Activated naive CD4-positive, alpha-beta T cell treated with anti-CD3 and anti-CD28 coated beads, Interleukin-2, amount 50 U/mL, for 24 hours (primary cell): ENCODE measurements around the gene EGLN3.

ENCODE experiments used
- H3K27ac Mint-ChIP-seq: one replicate; pipeline ENCODE4 v1.8.0; 2021; ENCODE audit warnings: mild to moderate bottlenecking, mixed read lengths
- H3K27me3 Mint-ChIP-seq: one replicate; pipeline ENCODE4 v1.8.0; 2021; ENCODE audit warnings: mixed read lengths
- H3K36me3 Mint-ChIP-seq: one replicate; pipeline ENCODE4 v1.8.0; 2021; ENCODE audit warnings: mixed read lengths
- H3K4me1 Mint-ChIP-seq: one replicate; pipeline ENCODE4 v1.8.0; 2021; ENCODE audit warnings: mixed read lengths
- H3K4me3 Mint-ChIP-seq: one replicate; pipeline ENCODE4 v1.8.0; 2021; ENCODE audit warnings: mild to moderate bottlenecking, mixed read lengths
- H3K9me3 Mint-ChIP-seq: one replicate; pipeline ENCODE4 v1.8.0; 2021; ENCODE audit warnings: mixed read lengths

The EGLN3 gene

DNA sequence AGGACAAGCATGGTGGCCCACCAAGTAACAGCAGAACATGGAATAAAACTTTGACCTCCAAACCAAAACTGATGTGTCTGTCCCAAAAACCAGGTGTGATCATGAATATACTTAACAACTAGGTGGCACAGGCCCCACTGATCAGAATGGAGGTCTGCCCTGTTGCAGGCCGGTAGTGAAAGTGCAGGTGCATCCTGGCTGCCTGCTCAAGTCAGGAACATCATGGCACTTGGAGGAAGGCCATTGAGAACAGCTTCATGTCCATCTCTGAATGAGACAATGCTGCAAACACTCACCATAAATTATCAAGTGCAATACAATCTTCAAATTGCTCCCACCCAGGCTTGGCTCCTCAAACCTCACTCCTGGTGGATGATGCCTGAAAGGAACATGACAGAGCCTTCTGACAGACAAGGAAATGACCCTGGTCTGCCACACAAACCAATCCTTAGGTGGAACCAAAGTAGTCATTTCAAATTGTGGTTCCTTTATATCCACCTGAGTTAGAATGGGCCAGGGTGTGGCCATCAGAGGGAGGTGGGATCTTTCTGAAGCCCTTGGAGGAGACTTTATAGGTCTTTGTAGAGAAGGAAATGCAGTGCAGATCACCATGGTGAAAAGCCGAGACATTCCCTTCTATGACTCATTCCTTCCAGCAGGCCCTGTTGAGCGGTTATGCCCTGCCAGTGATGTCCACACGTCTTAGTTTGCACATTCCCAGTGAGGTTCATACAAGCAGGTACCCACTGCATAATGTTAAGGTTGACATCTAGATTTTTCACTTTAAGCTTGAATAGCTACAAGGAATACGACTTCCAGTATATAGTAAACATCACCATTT lies 36.0 kb downstream of the EGLN3 start:
- Mint-ChIP-seq H3K27me3 (peaks cover 2% of the 10 kb centered on the region), H3K4me1 (no peaks in the 10 kb centered on the region), H3K4me3 (no peak overlapping the region), H3K36me3 (no peaks in the 10 kb centered on the region), H3K27ac (no peak overlapping the region), H3K9me3 (peaks cover 4% of the 10 kb centered on the region)

GRCh38 chr14:33911046-33911445 lies 39.8 kb downstream of the EGLN3 start:
- H3K27ac Mint-ChIP-seq: no peak overlapping the region
- no peaks in the 10 kb centered on the region for H3K9me3 Mint-ChIP-seq
- H3K4me1 Mint-ChIP-seq: no peaks in the 10 kb centered on the region
- no peaks in the 10 kb centered on the region for H3K36me3 Mint-ChIP-seq
- H3K27me3 Mint-ChIP-seq: peaks cover 2% of the 10 kb centered on the region
- no peak overlapping the region for H3K4me3 Mint-ChIP-seq

- no peak overlapping the region for H3K27ac Mint-ChIP-seq
- no peaks in the 10 kb centered on the region for H3K36me3 Mint-ChIP-seq
- no peaks in the 10 kb centered on the region for H3K9me3 Mint-ChIP-seq
- no peak overlapping the region for H3K4me3 Mint-ChIP-seq
- peaks cover under 1% of the 10 kb centered on the region for H3K27me3 Mint-ChIP-seq
- no peaks in the 10 kb centered on the region for H3K4me1 Mint-ChIP-seq
These were observed 40.4 kb downstream of the EGLN3 start for GRCh38 chr14:33910435-33910834.

GRCh38 chr14:33909380-33910084 lies 41.3 kb downstream of the EGLN3 start:
- H3K4me3 Mint-ChIP-seq: no peak overlapping the region
- H3K27ac Mint-ChIP-seq: no peak overlapping the region
- no peaks in the 10 kb centered on the region for H3K27me3 Mint-ChIP-seq
- H3K9me3 Mint-ChIP-seq: no peaks in the 10 kb centered on the region
- no peaks in the 10 kb centered on the region for H3K36me3 Mint-ChIP-seq
- no peaks in the 10 kb centered on the region for H3K4me1 Mint-ChIP-seq

DNA sequence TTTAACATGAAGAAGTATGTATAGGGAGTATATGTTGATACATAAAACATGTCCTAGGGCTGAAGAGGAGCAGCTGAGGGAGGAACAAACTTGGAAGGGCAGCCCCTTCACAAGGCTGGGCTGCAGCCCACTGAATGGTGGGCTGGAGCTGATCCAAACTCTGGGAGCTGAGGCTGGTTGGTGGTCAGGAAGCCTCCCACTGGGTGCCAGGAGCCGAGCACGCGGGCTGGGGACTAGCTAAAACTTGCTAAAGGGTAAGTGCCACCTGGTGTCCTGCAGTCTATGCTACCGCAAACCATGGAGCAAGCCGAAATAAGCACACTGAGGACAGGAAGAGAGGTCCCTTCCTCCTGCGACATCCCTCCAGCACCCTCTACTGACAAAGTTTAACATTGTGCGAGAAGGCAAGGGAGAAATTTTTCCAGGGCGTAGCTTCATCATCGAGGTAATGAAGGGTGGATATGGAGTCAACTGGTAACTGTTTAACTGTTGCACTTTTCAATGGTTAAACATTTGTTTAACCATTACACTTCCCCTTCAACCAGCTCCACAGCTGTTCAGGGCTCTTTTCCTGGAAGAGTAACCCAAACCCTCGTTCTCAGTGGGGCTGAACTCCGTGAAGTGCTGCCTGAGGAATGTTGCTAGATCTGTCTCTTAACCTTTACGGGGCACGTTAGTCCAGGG lies 42.2 kb downstream of the EGLN3 start:
- H3K27ac Mint-ChIP-seq: no peak overlapping the region
- H3K36me3 Mint-ChIP-seq: no peaks in the 10 kb centered on the region
- no peaks in the 10 kb centered on the region for H3K4me1 Mint-ChIP-seq
- H3K9me3 Mint-ChIP-seq: no peaks in the 10 kb centered on the region
- no peaks in the 10 kb centered on the region for H3K27me3 Mint-ChIP-seq
- no peak overlapping the region for H3K4me3 Mint-ChIP-seq

- no peak overlapping the region for H3K4me3 Mint-ChIP-seq
- H3K36me3 Mint-ChIP-seq: no peaks in the 10 kb centered on the region
- H3K4me1 Mint-ChIP-seq: peaks cover 7% of the 10 kb centered on the region
- no peaks in the 10 kb centered on the region for H3K27me3 Mint-ChIP-seq
- H3K27ac Mint-ChIP-seq: no peak overlapping the region
- no peaks in the 10 kb centered on the region for H3K9me3 Mint-ChIP-seq
These were observed 43.9 kb downstream of the EGLN3 start for GRCh38 chr14:33906968-33907367.

- Mint-ChIP-seq H3K36me3 (no peaks in the 10 kb centered on the region), H3K27me3 (no peaks in the 10 kb centered on the region), H3K4me1 (peaks cover 7% of the 10 kb centered on the region), H3K4me3 (no peak overlapping the region), H3K27ac (no peak overlapping the region), H3K9me3 (no peaks in the 10 kb centered on the region)
These were observed 46.3 kb downstream of the EGLN3 start for GRCh38 chr14:33904609-33905008.

DNA sequence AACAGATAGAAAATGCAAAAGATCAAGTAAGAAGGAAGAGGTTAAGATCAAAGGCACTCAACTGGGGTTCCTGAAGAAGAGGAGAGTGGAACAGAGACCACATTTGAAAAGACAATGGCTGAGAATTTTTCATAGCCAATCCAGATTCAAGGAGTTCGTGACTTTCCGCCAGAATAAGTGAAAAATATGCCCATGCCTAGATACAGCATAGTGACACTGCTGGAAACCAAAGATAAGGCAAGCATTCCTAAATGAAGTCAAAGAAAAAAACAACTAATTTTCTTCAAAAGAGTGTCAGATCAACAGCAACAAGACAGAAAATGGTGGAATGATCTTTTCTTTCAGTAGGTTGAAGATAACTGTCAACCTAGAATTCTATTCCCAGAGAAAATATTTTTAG lies 47.5 kb downstream of the EGLN3 start:
- no peaks in the 10 kb centered on the region for H3K27me3 Mint-ChIP-seq
- H3K36me3 Mint-ChIP-seq: no peaks in the 10 kb centered on the region
- no peak overlapping the region for H3K27ac Mint-ChIP-seq
- H3K4me3 Mint-ChIP-seq: no peak overlapping the region
- H3K9me3 Mint-ChIP-seq: no peaks in the 10 kb centered on the region
- peaks cover 7% of the 10 kb centered on the region for H3K4me1 Mint-ChIP-seq

DNA sequence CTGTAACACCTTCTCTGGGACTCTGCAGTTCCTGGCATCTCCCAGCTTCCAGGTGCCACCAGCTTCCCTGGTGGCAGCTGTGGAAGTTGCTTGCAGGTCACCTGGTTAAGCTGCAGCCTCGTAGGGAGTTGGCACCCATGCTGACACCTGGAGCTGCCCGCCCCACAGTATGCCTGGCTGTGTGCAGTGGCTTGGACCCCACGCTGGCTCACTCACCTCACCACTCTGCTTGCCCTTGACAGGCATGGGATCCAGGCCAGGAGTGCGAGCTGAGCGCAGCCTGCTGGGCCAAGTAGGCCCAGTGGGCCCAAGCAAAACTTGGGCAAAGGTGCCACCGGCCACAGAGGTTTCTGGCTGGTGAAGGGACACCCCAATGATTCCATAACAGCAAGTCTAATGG lies 48.5 kb downstream of the EGLN3 start:
- Mint-ChIP-seq H3K27ac (no peak overlapping the region), H3K4me3 (no peak overlapping the region), H3K4me1 (peaks cover 7% of the 10 kb centered on the region), H3K27me3 (no peaks in the 10 kb centered on the region), H3K36me3 (no peaks in the 10 kb centered on the region), H3K9me3 (no peaks in the 10 kb centered on the region)

DNA sequence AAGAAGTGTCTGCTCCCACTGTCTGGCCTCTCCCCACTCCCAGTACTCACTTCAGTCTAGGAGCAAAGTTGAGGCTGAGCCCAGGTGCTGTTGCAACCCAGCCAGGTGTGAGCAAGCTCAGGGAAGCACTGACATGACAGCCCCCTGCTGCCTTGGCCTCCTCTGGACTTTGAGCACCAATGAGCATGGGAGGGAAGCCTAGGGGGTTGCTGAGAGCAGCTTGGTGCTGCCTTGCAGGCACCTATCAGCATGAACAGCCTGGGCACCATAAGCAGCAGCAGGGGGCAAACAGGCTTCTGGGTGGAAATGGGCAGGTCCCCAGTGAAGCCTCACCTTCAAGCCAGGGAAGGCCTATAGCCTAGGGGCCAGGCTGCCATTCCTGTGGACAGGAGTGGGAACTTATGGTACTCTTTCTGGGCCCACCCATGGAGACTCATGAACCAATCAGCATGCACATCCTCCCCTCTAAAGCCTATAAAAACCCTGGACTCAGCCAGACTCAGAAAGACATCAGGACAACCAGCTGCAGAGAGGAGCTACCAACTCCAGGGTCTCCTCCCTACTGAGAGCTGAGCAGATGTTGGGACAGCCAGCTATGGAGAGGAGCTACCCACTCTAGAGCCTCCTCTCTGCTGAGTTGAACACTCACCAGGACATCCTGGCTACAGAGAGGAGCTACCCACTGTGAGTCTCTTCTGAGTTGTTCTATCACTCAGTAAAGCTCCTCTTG lies 49.3 kb downstream of the EGLN3 start:
- Mint-ChIP-seq H3K36me3 (no peaks in the 10 kb centered on the region), H3K4me1 (peaks cover 7% of the 10 kb centered on the region), H3K27me3 (no peaks in the 10 kb centered on the region), H3K4me3 (no peak overlapping the region), H3K27ac (no peak overlapping the region), H3K9me3 (no peaks in the 10 kb centered on the region)

DNA sequence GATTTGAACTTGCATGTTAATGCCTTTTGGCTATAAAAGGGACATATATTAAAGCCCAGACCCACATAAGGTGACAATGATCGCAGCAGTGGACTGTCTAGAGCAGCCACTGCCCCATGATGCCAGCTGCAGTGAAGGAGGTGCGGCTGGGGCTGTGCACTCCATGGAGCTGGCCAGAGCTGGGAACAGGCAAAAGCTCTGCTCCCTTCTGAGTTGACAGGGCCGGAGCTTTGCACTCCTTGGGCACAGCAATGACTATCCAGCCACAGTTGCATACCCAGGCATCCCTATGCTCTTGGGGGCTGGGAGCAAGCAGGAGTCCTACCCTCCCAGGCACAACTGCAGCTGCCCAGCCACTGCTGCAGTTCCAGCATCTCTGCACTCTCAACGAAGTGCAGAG lies 50.2 kb downstream of the EGLN3 start:
- no peak overlapping the region for H3K27ac Mint-ChIP-seq
- no peaks in the 10 kb centered on the region for H3K9me3 Mint-ChIP-seq
- no peaks in the 10 kb centered on the region for H3K27me3 Mint-ChIP-seq
- H3K4me3 Mint-ChIP-seq: no peak overlapping the region
- peaks cover 7% of the 10 kb centered on the region for H3K4me1 Mint-ChIP-seq
- H3K36me3 Mint-ChIP-seq: no peaks in the 10 kb centered on the region

DNA sequence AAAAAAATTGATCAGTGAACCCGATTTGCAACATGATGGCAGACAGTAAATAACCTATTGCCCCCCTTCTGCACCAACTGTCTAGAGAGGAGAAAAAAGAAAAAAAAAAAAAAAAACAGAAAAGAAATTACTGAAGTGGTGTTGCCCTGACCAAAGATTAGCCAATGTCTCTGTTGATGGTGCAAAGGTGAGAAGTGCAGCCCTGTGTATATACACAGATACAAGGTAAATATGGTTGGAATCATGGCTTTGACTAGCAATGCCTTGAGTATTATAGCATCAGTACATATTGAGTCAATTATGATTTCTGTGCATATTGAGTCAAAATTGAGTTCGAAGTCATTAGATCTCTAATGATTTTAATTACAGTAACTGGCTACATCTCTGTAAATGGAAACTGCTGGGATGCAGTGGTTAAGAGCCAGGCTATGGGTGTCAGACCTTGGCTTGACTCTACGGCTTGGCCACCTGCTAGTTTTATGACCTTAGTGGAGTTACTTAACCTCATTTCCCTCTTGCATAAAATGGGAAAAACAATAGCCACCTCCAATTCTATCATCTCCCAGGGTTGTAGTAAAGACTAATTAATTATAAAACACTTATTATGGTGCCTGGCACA lies 51.0 kb downstream of the EGLN3 start:
- no peaks in the 10 kb centered on the region for H3K9me3 Mint-ChIP-seq
- no peak overlapping the region for H3K4me3 Mint-ChIP-seq
- H3K27ac Mint-ChIP-seq: no peak overlapping the region
- H3K36me3 Mint-ChIP-seq: no peaks in the 10 kb centered on the region
- H3K4me1 Mint-ChIP-seq: peaks cover 7% of the 10 kb centered on the region
- H3K27me3 Mint-ChIP-seq: no peaks in the 10 kb centered on the region

GRCh38 chr14:33897878-33898535 lies 52.9 kb downstream of the EGLN3 start:
- Mint-ChIP-seq H3K36me3 (no peaks in the 10 kb centered on the region), H3K27ac (no peak overlapping the region), H3K4me1 (peaks cover 3% of the 10 kb centered on the region), H3K9me3 (no peaks in the 10 kb centered on the region), H3K4me3 (no peak overlapping the region), H3K27me3 (no peaks in the 10 kb centered on the region)

GRCh38 chr14:33897382-33897781 lies 53.5 kb downstream of the EGLN3 start:
- Mint-ChIP-seq H3K27me3 (no peaks in the 10 kb centered on the region), H3K36me3 (no peaks in the 10 kb centered on the region), H3K4me1 (no peaks in the 10 kb centered on the region), H3K27ac (no peak overlapping the region), H3K9me3 (no peaks in the 10 kb centered on the region), H3K4me3 (no peak overlapping the region)

DNA sequence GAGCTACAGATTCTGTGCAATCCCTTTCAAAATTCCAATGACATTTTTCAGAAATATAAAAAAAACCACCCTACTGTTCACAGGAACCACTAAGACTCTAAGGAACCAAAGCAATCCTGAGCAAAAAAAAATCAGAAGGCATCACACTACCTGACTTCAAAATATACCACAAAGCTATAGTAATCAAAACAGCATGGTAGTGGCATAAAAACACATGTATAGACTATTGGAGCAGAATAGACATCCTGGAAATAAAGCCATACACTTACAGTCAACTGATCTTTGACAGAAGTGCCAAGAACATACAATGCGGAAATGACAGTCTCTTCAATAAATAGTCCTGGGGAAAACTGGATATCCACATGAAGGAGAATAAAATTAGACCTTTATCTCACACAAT lies 56.5 kb downstream of the EGLN3 start:
- H3K27me3 Mint-ChIP-seq: no peaks in the 10 kb centered on the region
- H3K9me3 Mint-ChIP-seq: peaks cover 4% of the 10 kb centered on the region
- no peaks in the 10 kb centered on the region for H3K4me1 Mint-ChIP-seq
- H3K36me3 Mint-ChIP-seq: peaks cover 2% of the 10 kb centered on the region
- no peak overlapping the region for H3K27ac Mint-ChIP-seq
- H3K4me3 Mint-ChIP-seq: no peak overlapping the region
